ENCODE data around the gene SLC35G3.

The SLC35G3 gene

DNA sequence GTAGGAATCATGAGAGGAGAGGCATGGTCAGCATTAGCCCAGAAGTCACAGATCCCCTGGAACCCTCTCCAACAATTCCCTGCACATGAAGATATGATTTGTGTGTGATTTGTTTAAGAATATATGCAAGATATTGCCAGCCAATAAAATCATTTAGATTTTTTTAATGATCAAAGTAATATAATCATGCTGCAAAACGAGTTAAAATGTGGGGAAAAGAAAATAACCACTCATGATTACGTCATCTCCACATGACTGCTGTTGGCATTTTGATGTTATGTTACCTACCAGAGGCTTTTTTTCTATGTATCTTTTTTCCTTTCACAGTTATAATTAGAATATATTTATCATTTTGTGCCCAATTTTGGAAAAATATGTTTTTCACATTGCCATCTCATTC lies 22.4 kb downstream of the SLC35G3 start:
- no peak overlapping the region for H3K4me3 ChIP-seq (ENCODE audit: low read depth, low read length)
- TF ChIP-seq, protein P1, sequence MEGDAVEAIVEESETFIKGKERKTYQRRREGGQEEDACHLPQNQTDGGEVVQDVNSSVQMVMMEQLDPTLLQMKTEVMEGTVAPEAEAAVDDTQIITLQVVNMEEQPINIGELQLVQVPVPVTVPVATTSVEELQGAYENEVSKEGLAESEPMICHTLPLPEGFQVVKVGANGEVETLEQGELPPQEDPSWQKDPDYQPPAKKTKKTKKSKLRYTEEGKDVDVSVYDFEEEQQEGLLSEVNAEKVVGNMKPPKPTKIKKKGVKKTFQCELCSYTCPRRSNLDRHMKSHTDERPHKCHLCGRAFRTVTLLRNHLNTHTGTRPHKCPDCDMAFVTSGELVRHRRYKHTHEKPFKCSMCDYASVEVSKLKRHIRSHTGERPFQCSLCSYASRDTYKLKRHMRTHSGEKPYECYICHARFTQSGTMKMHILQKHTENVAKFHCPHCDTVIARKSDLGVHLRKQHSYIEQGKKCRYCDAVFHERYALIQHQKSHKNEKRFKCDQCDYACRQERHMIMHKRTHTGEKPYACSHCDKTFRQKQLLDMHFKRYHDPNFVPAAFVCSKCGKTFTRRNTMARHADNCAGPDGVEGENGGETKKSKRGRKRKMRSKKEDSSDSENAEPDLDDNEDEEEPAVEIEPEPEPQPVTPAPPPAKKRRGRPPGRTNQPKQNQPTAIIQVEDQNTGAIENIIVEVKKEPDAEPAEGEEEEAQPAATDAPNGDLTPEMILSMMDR (IDR thresholded peaks at IDR 0.05; ENCODE audit: low read depth, low read length) = no peak

DNA sequence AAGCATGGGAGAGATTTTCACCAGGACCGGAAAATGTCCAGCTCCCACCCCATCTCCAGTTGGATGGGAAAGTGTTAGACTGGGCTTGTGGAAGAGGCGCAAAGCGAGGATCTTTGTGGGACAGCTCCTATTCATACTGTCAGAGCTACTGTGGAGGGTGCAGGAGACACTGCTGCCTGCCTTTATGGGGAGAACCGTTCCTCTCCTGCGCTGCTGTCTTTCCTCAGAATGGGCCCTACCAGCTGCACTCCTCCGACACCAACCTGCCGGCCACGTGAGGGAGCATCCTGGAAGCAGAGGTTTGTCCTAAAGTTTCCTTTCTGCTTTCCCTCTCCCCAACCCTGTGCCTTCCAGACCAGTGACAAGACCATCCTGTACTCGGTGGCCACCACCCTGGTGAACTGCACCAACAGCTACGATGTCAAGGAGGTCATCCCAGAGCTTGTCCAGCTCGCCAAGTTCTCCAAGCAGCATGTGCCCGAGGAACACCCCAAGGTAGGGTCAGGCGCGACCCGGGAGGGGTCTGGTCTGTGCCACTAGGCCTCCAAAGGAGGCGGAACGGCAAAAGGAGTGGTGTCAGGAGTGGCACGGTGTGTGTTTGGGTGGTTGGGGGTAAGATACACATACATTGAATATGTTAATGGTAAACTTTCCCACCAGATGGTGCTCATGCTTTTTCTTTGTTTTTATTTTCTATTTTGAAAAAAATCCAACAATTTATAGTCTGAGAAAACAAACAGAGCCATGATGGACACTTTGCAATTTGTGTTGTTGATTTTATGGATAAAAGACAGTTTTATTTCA lies 23.0 kb downstream of the SLC35G3 start:
- TF ChIP-seq, protein P1 (IDR thresholded peaks at IDR 0.05; ENCODE audit: low read depth, low read length) = 0 out of 2 replicates have a peak, but pooled peaks have one; percentile 3
- H3K4me3 ChIP-seq (ENCODE audit: low read depth, low read length) = no peak overlapping the region

DNA sequence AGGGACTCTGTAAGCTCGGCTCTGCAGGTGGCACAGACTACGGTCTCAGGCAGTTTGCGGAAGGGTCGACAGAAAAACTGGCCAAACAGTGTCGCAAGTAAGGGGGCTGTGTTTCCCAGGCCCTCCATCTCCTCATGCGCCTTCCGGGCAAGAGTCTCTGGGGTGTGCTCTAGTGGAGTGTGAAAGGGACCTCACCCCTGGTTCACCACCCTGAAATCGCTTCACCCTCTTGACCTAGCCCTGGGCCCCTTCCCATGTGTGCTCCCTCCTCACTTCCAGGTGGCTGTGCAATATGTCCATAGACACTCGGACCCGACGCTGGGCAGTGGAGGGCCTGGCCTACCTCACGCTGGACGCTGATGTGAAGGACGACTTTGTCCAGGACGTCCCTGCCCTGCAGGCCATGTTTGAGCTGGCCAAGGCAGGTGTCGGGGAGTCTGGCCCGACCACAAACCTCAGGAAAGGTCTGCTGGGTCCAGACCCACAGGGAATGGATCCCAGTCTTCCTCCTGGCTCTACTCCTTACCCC lies 24.3 kb downstream of the SLC35G3 start:
- H3K4me3 ChIP-seq (ENCODE audit: low read depth, low read length) = no peak overlapping the region
- TF ChIP-seq, protein P1 (IDR thresholded peaks at IDR 0.05; ENCODE audit: low read depth, low read length) = no peak

DNA sequence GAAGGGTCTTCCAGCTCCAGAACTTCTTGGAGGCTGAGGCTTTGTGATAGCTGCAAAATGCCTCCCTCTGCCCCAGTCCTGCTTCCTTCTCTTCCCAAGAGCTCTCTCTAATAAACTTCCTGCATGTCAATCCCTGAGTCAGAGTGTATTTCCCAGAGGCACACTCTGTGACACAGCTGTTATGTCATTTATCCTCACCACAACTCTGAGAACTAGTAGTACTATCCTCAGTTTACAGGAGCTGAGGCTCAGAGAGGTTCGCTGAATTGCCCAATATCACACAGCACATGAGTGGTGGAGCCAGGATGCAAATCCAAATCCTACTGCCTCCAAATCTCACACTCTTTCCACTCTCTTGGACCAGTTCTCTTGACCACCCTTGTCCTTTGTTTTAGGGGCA lies 26.5 kb downstream of the SLC35G3 start:
- TF ChIP-seq, protein P1 (IDR thresholded peaks at IDR 0.05; ENCODE audit: low read depth, low read length) = no peak
- no peak overlapping the region for H3K4me3 ChIP-seq (ENCODE audit: low read depth, low read length)

DNA sequence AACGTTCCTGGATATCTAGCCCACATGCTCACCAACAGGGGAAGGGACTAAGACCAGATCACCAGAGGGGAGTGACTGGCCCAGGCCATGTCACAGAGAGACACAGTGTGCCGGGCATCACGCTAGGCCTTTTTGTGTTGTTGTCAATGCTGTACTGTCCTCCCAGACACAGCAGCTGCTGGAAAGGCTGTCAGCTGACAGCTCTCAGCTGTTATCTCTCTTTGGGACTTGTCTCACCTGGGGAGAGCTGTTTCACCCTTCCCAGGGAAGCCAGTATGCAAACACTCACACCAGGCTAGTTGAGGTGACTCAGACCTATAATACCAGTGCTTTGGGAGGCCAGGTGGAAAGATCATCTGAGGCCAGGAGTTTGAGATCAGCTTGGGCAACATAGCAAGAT lies 27.1 kb downstream of the SLC35G3 start:
- TF ChIP-seq, protein P1 (IDR thresholded peaks at IDR 0.05; ENCODE audit: low read depth, low read length) = no peak
- H3K4me3 ChIP-seq (ENCODE audit: low read depth, low read length) = no peak overlapping the region

DNA sequence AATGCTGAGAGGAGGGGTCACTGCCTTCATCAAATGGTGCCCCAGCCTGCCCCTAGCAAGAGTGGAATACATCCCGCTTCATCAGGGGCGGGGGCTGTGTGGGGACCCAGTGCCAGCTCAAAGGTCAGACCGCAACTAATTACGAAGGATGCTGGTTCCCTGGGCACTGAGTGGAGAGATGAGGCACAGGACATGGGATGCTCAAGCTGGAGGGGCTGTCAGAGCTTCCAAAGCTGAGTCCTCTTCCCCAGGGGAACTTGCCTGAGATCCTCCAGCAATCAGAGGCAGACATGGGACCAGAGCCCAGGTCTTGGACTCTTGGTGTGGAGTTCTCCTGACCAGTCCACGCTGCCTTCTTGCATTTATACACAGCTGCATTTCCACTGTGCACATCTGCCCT lies 27.7 kb downstream of the SLC35G3 start:
- no peak overlapping the region for H3K4me3 ChIP-seq (ENCODE audit: low read depth, low read length)
- TF ChIP-seq, protein P1 (IDR thresholded peaks at IDR 0.05; ENCODE audit: low read depth, low read length) = no peak

DNA sequence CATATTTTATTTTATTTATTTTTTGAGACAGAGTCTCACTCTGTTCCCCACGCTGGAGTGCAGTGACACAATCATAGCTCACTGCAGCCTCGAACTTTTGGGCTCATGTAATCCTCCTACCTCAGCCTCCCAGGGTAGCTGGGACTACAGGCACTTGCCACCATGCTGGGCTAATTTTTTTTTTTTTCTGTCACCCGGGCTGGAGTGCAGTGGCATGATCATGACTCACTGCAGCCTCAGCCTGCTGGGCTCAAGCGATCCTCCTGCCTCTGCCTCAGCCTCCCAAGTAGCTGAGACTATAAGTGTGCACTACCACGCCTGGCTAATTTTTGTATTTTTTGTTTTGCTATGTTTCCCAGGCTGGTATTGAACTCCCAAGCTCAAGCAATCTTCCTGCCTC lies 29.5 kb downstream of the SLC35G3 start:
- H3K4me3 ChIP-seq (ENCODE audit: low read depth, low read length) = no peak overlapping the region
- TF ChIP-seq, protein P1 (IDR thresholded peaks at IDR 0.05; ENCODE audit: low read depth, low read length) = no peak

Data from WI38 (cell line).